ENCODE data around the gene WBP1. TPM values are rescaled to one million over a fixed set of nuclear protein-coding genes. Genes with fewer than 3 reads are reported as not detected.

WBP1 gene
- 72.6 and 93.6 TPM in 2 replicates for total RNA-seq (2014; rRNA removed; shearing (Covaris generic))

GRCh38 chr2:74458132-74458937 is at the start of gene WBP1:
WBP1 (plus strand) TSS chr2:74458438; CDS start chr2:74458603, 165 bp downstream.

DNA sequence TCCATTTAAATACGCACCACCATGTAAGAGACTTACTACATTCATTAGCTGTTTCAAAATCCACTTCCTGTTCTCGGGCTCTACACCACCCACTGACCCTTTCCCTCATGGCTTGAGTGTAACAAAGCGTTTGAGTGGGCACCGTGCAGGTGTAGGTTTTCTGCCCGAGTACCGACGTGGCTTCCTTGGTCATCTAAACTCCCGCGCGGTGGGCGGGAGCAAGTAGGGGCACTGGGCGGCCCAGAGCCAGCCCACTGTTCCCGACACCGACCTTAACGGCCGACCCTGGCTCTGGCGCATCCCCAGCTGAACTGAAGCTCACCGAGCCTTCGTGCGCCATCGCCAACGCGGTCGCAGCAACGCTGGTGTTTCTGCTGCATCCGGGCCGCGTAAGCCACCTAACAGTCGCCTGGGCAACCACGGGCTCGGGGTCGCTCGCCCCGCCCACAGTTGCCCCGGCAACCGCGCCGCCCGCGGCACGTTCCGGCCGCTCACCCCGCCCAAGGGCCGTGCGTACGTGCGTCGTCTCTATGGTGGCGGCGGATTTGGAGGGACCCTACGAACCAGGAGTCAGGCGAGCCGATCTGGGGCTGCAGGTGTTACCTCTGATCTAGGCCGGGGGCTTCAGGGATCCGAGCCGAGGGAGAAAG is 36.9 kb upstream of the WBP1 start, which contains the start of the genes C2orf81 and WDR54:
Gene C2orf81 (minus strand): TSS at position 399 of the 650 bp plus-strand sequence. CDS start 59 bp downstream, at position 340.
Gene WDR54 (plus strand): TSS at position 510 of the 650 bp plus-strand sequence. CDS start 424 bp downstream, outside the sequence.

GRCh38 chr2:74441690-74442482 is 16.4 kb upstream of the WBP1 start, which contains the start of gene RTKN:
RTKN (minus strand) TSS chr2:74441937; CDS start chr2:74441816, 121 bp downstream.

GRCh38 chr2:74454654-74455511 is 3.4 kb upstream of the WBP1 start, which contains the start of gene INO80B:
INO80B (plus strand) TSS chr2:74455087; CDS start chr2:74455117, 30 bp downstream.

GRCh38 chr2:74472086-74472944 is 14.1 kb downstream of the WBP1 start, which contains the start of gene MRPL53:
MRPL53 (minus strand) TSS chr2:74472680; CDS start chr2:74472660, 20 bp downstream.

DNA sequence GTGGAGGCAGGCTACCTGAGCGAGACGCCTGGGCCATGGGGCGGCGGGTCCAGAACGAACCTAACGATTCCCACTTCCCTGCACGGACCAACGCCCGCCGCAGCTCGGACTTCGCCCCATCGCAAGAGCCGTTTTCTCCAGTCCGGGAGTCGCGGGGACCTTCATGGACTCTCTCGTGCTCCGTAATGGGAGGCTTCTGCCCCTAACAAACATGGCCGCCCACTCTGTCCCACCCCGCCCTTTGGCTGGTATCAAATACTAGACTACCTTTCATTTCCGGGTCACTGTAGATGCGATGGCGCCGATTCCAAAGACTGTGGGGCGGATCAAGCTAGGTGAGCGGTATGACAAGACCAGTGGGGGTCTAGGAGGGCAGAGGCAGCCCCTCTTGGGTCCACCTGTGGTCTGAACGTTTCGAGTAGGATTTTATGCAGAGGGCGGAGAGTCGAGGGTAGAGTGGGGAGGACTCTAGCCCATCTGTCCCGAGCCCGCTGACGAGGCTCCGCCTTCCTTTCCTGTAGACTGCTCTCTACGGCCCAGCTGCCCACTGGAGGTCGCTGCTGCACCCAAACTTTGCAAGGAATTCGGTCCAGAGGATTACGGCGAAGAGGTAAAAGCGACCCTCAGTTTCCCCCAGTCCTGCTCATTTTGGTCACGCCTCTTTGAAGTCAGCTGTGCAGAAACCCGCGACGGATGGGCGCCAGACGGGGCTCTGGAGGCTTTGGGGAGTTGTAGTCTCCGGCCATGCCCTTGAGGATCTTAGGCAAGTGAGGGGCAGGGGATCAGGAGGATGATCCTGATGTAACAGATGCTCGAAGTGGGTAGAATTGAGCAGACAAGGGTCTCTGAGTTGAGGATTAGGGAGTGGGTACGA is 24.8 kb downstream of the WBP1 start, which contains the start of the genes CCDC142 and TTC31:
Gene CCDC142 (minus strand): TSS at position 198 of the 874 bp plus-strand sequence. CDS start 161 bp downstream, at position 37.
Gene TTC31 (plus strand): TSS at position 281 of the 874 bp plus-strand sequence. CDS start 15 bp downstream, at position 296.

GRCh38 chr2:74499267-74499939 is 41.2 kb downstream of the WBP1 start, which contains the start of gene LBX2:
LBX2 (minus strand) TSS chr2:74499603; CDS start chr2:74499537, 66 bp downstream.

DNA sequence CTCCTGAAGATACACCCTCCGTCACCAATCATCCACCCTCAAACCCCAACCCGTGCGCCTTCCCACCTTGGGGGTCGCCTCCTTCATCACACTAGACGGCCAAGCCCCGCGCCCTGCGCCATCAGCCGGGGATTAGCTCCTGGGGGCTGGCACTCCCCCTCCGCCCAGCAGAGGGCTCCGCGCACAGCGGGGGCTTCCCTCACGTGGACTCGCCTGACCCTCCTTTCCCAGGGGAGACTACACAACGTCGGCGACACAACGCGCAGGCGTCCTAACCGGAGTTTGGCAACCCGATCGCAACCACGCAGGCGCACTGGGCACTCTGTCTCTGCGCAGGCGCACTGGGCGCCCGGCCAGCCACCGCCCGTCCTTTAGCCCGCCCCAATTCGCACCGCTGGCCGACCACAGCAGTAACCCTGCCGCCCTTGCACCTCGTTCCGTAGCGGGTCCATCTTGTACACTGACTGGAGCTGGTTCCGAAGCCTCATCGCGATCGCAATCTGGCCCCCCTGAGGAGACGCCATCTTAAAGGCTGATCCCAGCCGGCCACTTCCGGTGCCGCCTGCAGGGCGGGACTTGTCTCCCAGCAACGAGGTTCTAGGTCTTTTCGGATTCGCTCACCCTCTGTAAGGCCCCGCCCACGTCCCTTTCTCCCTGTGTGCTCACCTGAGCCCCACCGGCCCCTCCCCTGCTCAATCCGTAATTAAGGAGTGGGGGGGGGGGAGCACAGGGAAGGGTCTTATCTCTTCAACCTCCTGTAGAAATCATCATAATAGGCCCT is 49.1 kb downstream of the WBP1 start, which contains the start of gene PCGF1:
Gene PCGF1 (minus strand): TSS at position 551 of the 781 bp plus-strand sequence. CDS start 27 bp downstream, at position 524.

Other genes with a start within 250 kb of the WBP1 start
- 0.16 TPM in 1 of 2 replicates, not detected in the other for gene SLC4A5, start 115.0 kb upstream of the WBP1 start, total RNA-seq (2014; rRNA removed; shearing (Covaris generic))
- 78.8 and 83.3 TPM in 2 replicates for gene DCTN1, start 78.1 kb upstream of the WBP1 start, total RNA-seq (2014; rRNA removed; shearing (Covaris generic))
- 5.5 and 8.5 TPM in 2 replicates for gene C2orf81, start 36.8 kb upstream of the WBP1 start, total RNA-seq (2014; rRNA removed; shearing (Covaris generic))
- gene WDR54, start 36.7 kb upstream of the WBP1 start, total RNA-seq (2014; rRNA removed; shearing (Covaris generic)), result 119 and 142 TPM in 2 replicates
- gene RTKN, start 16.5 kb upstream of the WBP1 start, total RNA-seq (2014; rRNA removed; shearing (Covaris generic)), result 27.1 and 30.5 TPM in 2 replicates
- 30.3 and 40.9 TPM in 2 replicates for gene INO80B, start 3.4 kb upstream of the WBP1 start, total RNA-seq (2014; rRNA removed; shearing (Covaris generic))
- 64.9 and 65.6 TPM in 2 replicates for gene MOGS, start 6.9 kb downstream of the WBP1 start, total RNA-seq (2014; rRNA removed; shearing (Covaris generic))
- 95.8 and 110 TPM in 2 replicates for gene MRPL53, start 14.2 kb downstream of the WBP1 start, total RNA-seq (2014; rRNA removed; shearing (Covaris generic))
- 16.1 and 18.6 TPM in 2 replicates for gene CCDC142, start 24.6 kb downstream of the WBP1 start, total RNA-seq (2014; rRNA removed; shearing (Covaris generic))
- gene TTC31, start 24.6 kb downstream of the WBP1 start, total RNA-seq (2014; rRNA removed; shearing (Covaris generic)), result 33.5 and 57.6 TPM in 2 replicates
- gene LBX2, start 41.2 kb downstream of the WBP1 start, total RNA-seq (2014; rRNA removed; shearing (Covaris generic)), result 16.3 and 18.1 TPM in 2 replicates
- gene PCGF1, start 49.3 kb downstream of the WBP1 start, total RNA-seq (2014; rRNA removed; shearing (Covaris generic)), result 28.8 and 29.3 TPM in 2 replicates
- 1.8 and 2.8 TPM in 2 replicates for gene TLX2, start 56.0 kb downstream of the WBP1 start, total RNA-seq (2014; rRNA removed; shearing (Covaris generic))
- not detected in 2 replicates for gene DQX1, start 67.8 kb downstream of the WBP1 start, total RNA-seq (2014; rRNA removed; shearing (Covaris generic))
- 161 and 168 TPM in 2 replicates for gene AUP1, start 71.3 kb downstream of the WBP1 start, total RNA-seq (2014; rRNA removed; shearing (Covaris generic))
- gene HTRA2, start 71.5 kb downstream of the WBP1 start, total RNA-seq (2014; rRNA removed; shearing (Covaris generic)), result 50.9 and 52.6 TPM in 2 replicates
- 158 and 171 TPM in 2 replicates for gene LOXL3, start 95.5 kb downstream of the WBP1 start, total RNA-seq (2014; rRNA removed; shearing (Covaris generic))
- gene DOK1, start 96.3 kb downstream of the WBP1 start, total RNA-seq (2014; rRNA removed; shearing (Covaris generic)), result 11.1 and 11.5 TPM in 2 replicates
- gene M1AP, start 189.9 kb downstream of the WBP1 start, total RNA-seq (2014; rRNA removed; shearing (Covaris generic)), result 0.24 TPM in 1 of 2 replicates, not detected in the other
- 4.7 and 11.9 TPM in 2 replicates for gene SEMA4F, start 195.8 kb downstream of the WBP1 start, total RNA-seq (2014; rRNA removed; shearing (Covaris generic))

All from A375 (cell line).